HCT116 (cell line): ENCODE measurements around the gene GFY. TPM values are rescaled to one million over a fixed set of nuclear protein-coding genes. Genes with fewer than 3 reads are reported as not detected.

ENCODE experiments used
- ATAC-seq: fragments of 200-7000 bp; cut with Tn5 transposase; 2 replicates; pipeline ENCODE4 v1.9.1; 2020; ENCODE audit warnings: mild to moderate bottlenecking, moderate library complexity
- BruUV-seq: library from RNA; stranded (reverse); fragments of 400-500 nt; replicated peaks from 2 replicates; lab custom pipeline; 2021; lab: Mats Ljungman, UMichigan
- CTCF ChIA-PET: fragments of 300-600 bp; sonication (Branson Sonifier 250); formaldehyde crosslinking; loops from one replicate; lab custom pipeline; 2021; ENCODE audit warnings: antibody characterized with exemption; lab: Charles Lee
- POLR2A ChIA-PET: fragments of 300-600, 350-600 bp; sonication (Branson Sonifier 250); formaldehyde crosslinking; loops from one replicate; lab custom pipeline; 2021; ENCODE audit warnings: antibody characterized with exemption; lab: Charles Lee
- RAD21 ChIA-PET, 2 experiments: fragments of 300-600 bp; sonication (Branson Sonifier 250); formaldehyde crosslinking; loops; one replicate each; lab custom pipeline; 2023; ENCODE audit warnings: low total read pairs in 2 of 2; ENCODE audit not compliant: uncharacterized antibody in 2 of 2, unreplicated experiment in 2 of 2, low non-redundant PET in 1 of 2; lab: Charles Lee
- DNase-seq: peaks from one replicate; pipeline ENCODE4 v3.0.0-alpha.2; 2010; ENCODE audit warnings: low read depth, low spot score
- H2AFZ ChIP-seq: fragments of 200-600 bp; shearing (Covaris generic), sonication (generic); 2 replicates; pipeline ENCODE4 v1.6.1; 2017; ENCODE audit warnings: low read depth, mixed run types, mixed read lengths, antibody characterized with exemption, low read length; ENCODE audit not compliant: poor library complexity, severe bottlenecking
- H3K27ac ChIP-seq: 2 replicates; pipeline ENCODE4 v1.5.1; 2012; ENCODE audit warnings: low read depth, low read length
- H3K27me3 ChIP-seq: fragments of 200-600 bp; sonication (generic); 2 replicates; pipeline ENCODE4 v1.6.1; 2016; ENCODE audit warnings: mixed run types, low read length, mixed read lengths; ENCODE audit not compliant: insufficient read depth
- H3K36me3 ChIP-seq, 2 experiments: fragments of 200-500 bp in 1 of 2; fragments of 200-600 bp in 1 of 2; sonication (Bioruptor generic) in 1 of 2; sonication (generic) in 1 of 2; 2 replicates each; pipeline versions ENCODE4 v1.5.1 to v1.6.1; 2014 to 2016; ENCODE audit warnings: low read length in 2 of 2, inconsistent platforms in 1 of 2, mixed read lengths in 1 of 2, mixed run types in 1 of 2; ENCODE audit not compliant: insufficient read depth in 2 of 2, control insufficient read depth in 1 of 2
- H3K4me1 ChIP-seq, 2 experiments: fragments of 200-600 bp in 1 of 2; sonication (generic) in 1 of 2; 2 replicates each; pipeline versions ENCODE4 v1.5.1 to v1.6.1; 2012 to 2017; ENCODE audit warnings: low read length in 2 of 2, inconsistent platforms in 1 of 2, mild to moderate bottlenecking in 1 of 2, mixed read lengths in 1 of 2, mixed run types in 1 of 2, moderate library complexity in 1 of 2; ENCODE audit not compliant: insufficient read depth in 2 of 2, control insufficient read depth in 1 of 2
- H3K4me2 ChIP-seq: fragments of 200-600 bp; sonication (generic); 2 replicates; pipeline ENCODE4 v1.6.1; 2017; ENCODE audit warnings: mixed run types, low read length, mixed read lengths
- H3K4me3 ChIP-seq, 2 experiments: fragments of 200-600 bp in 1 of 2; sonication (generic) in 1 of 2; replicated peaks in 1 of 2; 2 replicates each; pipeline ENCODE4 v1.5.1; 2011 to 2016; ENCODE audit warnings: low read length in 2 of 2, control low read depth in 1 of 2, low read depth in 1 of 2, mild to moderate bottlenecking in 1 of 2, mixed read lengths in 1 of 2, mixed run types in 1 of 2
- H3K79me2 ChIP-seq: fragments of 200-600 bp; sonication (generic); 2 replicates; pipeline ENCODE4 v1.6.1; 2017; ENCODE audit warnings: mild to moderate bottlenecking, mixed run types, low read length, moderate library complexity, mixed read lengths; ENCODE audit not compliant: insufficient read depth
- H3K9ac ChIP-seq: fragments of 200-600 bp; sonication (generic); 2 replicates; pipeline ENCODE4 v1.6.1; 2016; ENCODE audit warnings: low read length, mixed read lengths
- H3K9me2 ChIP-seq: fragments of 200-600 bp; sonication (generic), shearing (Covaris generic); 2 replicates; pipeline ENCODE4 v1.6.1; 2017; ENCODE audit warnings: mixed run types, mild to moderate bottlenecking, moderate library complexity; ENCODE audit not compliant: insufficient read depth
- H3K9me3 ChIP-seq, 2 experiments: fragments of 200-500 bp in 1 of 2; fragments of 200-600 bp in 1 of 2; sonication (Bioruptor generic) in 1 of 2; sonication (generic) in 1 of 2; 2 replicates each; pipeline ENCODE4 v1.6.1; 2014 to 2017; ENCODE audit warnings: low read length in 2 of 2, mixed read lengths in 2 of 2, inconsistent platforms in 1 of 2, low read depth in 1 of 2, mild to moderate bottlenecking in 1 of 2, mixed run types in 1 of 2, moderate library complexity in 1 of 2; ENCODE audit not compliant: control insufficient read depth in 1 of 2, insufficient read depth in 1 of 2
- H4K20me1 ChIP-seq: fragments of 200-600 bp; sonication (generic), shearing (Covaris generic); 2 replicates; pipeline ENCODE4 v1.6.1; 2017; ENCODE audit warnings: mixed run types, mild to moderate bottlenecking, moderate library complexity; ENCODE audit not compliant: insufficient read depth
- CEBPB ChIP-seq: IDR thresholded peaks from 2 replicates; pipeline ENCODE4 v1.6.1; 2012; ENCODE audit warnings: low read depth
- CTCF ChIP-seq, 3 experiments: fragments of 200-600 bp in 1 of 3; sonication (generic) in 1 of 3; IDR thresholded peaks in 2 of 3; conservative IDR thresholded peaks in 1 of 3; 2 replicates each; pipeline ENCODE4 v1.5.1; 2012 to 2017; ENCODE audit warnings: low read depth in 2 of 3, low read length in 2 of 3, antibody characterized with exemption in 1 of 3, borderline replicate concordance in 1 of 3, control low read depth in 1 of 3, mild to moderate bottlenecking in 1 of 3, mixed read lengths in 1 of 3, mixed run types in 1 of 3, moderate library complexity in 1 of 3; ENCODE audit not compliant: insufficient read depth in 1 of 3
- ELF1 ChIP-seq: IDR thresholded peaks from 2 replicates; pipeline ENCODE4 v1.6.1; 2012; ENCODE audit warnings: low read depth, borderline replicate concordance
- FOSL1 ChIP-seq: IDR thresholded peaks from 2 replicates; pipeline ENCODE4 v1.6.1; 2012; ENCODE audit warnings: low read depth
- POLR2AphosphoS5 ChIP-seq: IDR thresholded peaks from 2 replicates; pipeline ENCODE4 v1.6.1; 2011; ENCODE audit warnings: mild to moderate bottlenecking, low read depth, low read length, moderate library complexity
- RAD21 ChIP-seq: IDR thresholded peaks from 2 replicates; pipeline ENCODE4 v1.6.1; 2012; ENCODE audit warnings: low read depth, mild to moderate bottlenecking
- SP1 ChIP-seq: IDR thresholded peaks from 2 replicates; pipeline ENCODE4 v1.6.1; 2012; ENCODE audit warnings: low read depth
- TCF7L2 ChIP-seq: IDR thresholded peaks from 2 replicates; pipeline ENCODE4 v1.7.0; 2011; ENCODE audit warnings: borderline replicate concordance, inconsistent platforms; ENCODE audit not compliant: insufficient read depth, insufficient read length; ENCODE audit errors: extremely low read depth
- ZFX ChIP-seq: fragments of 450-650 bp; IDR thresholded peaks from 2 replicates; pipeline ENCODE4 v1.6.1; 2017
- intact Hi-C: fragments of 100-400 bp; cut with micrococcal nuclease; formaldehyde crosslinking; loops from 2 replicates; pipeline ENCODE4 v1.10.0; 2022
- total RNA-seq: library from RNA; stranded (reverse); gene quantifications from one replicate; pipeline ENCODE4 v1.2.1, GENCODE V29; 2021; ENCODE audit not compliant: unreplicated experiment

The GFY gene
- total RNA-seq, 1 experiment from 2014 or later = 2.6 TPM

GRCh38 chr19:49418511-49418910 is 6.7 kb upstream of the GFY start:
- peaks cover 0 to 5% of the 10 kb centered on the region in 2 experiments; a peak in 1 of 4 replicates for H3K4me1 ChIP-seq
- no peaks in the 10 kb centered on the region for H4K20me1 ChIP-seq
- intact Hi-C loops = no loop called here
- H3K9me3 ChIP-seq = no peaks in the 10 kb centered on the region
- no peak overlapping the region for H3K27ac ChIP-seq
- no peak overlapping the region for H3K4me2 ChIP-seq
- H2AFZ ChIP-seq = no peak overlapping the region
- TF ChIP-seq SP1 (no peak), ZFX (no peak), CTCF (IDR thresholded peaks at IDR 0.05 in 2 of 3, conservative IDR thresholded peaks at IDR 0.05 in 1 of 3; ENCODE audit: borderline replicate concordance in 1 of 3, insufficient read depth in 1 of 3, low read depth in 2 of 3, low read length in 2 of 3) (no peak), RAD21 (no peak), FOSL1 (no peak), TCF7L2 (no peak), CEBPB (no peak), POLR2AphosphoS5 (no peak)
- no peak overlapping the region for H3K4me3 ChIP-seq
- BruUV-seq = no TSS peak
- RAD21 ChIA-PET = no interaction called here
- DNase-seq (no peak), ATAC-seq (no peak)
- CTCF ChIA-PET = no interaction called here
- H3K79me2 ChIP-seq = no peaks in the 10 kb centered on the region
- no peaks in the 10 kb centered on the region for H3K9me2 ChIP-seq
- peaks cover 20% of the 10 kb centered on the region; the same call in 1 of the 2 replicates for H3K27me3 ChIP-seq
- H3K9ac ChIP-seq = no peak overlapping the region
- H3K36me3 ChIP-seq = no peaks in the 10 kb centered on the region
- POLR2A ChIA-PET = no interaction called here

- H3K4me1 ChIP-seq = peaks cover 0 to 5% of the 10 kb centered on the region in 2 experiments; a peak in 1 of 4 replicates
- intact Hi-C loops = no loop called here
- DNase-seq = no peak
- no peak overlapping the region for H3K9ac ChIP-seq
- H2AFZ ChIP-seq = no peak overlapping the region
- peaks cover 20% of the 10 kb centered on the region; the same call in 1 of the 2 replicates for H3K27me3 ChIP-seq
- H4K20me1 ChIP-seq = no peaks in the 10 kb centered on the region
- no peaks in the 10 kb centered on the region for H3K36me3 ChIP-seq
- no TSS peak for BruUV-seq
- ChIA-PET CTCF (no interaction called here), POLR2A (no interaction called here), RAD21 (no interaction called here)
- no peak overlapping the region for H3K4me2 ChIP-seq
- no peak overlapping the region for H3K27ac ChIP-seq
- ATAC-seq = no peak
- TF ChIP-seq RAD21 (no peak), ELF1 (no peak)
- no peaks in the 10 kb centered on the region for H3K79me2 ChIP-seq
- H3K4me3 ChIP-seq = no peak overlapping the region
- no peaks in the 10 kb centered on the region for H3K9me3 ChIP-seq
- H3K9me2 ChIP-seq = no peaks in the 10 kb centered on the region
These were observed 6.0 kb upstream of the GFY start for GRCh38 chr19:49419173-49419572.
